Measurements from ENCODE around the gene B9D1.

Gene B9D1

GRCh38 chr17:19383681-19384470 lies 21.4 kb upstream of the B9D1 start:
- TF ChIP-seq TAF1 (IDR thresholded peaks at IDR 0.05; ENCODE audit: borderline replicate concordance, insufficient read depth, low read length), result no peak
- no peak for TF ChIP-seq FOXP2 (optimal IDR thresholded peaks at IDR 0.05; ENCODE audit: borderline replicate concordance, extremely low read depth, extremely low read length, insufficient read depth)
- no peak for TF ChIP-seq REST (IDR thresholded peaks at IDR 0.05; ENCODE audit: insufficient read depth in 1 of 2, low read depth in 2 of 2, low read length in 2 of 2)
- no peak for TF ChIP-seq POLR2AphosphoS5 (IDR thresholded peaks at IDR 0.05; ENCODE audit: low read depth, low read length)
- no peak for TF ChIP-seq SIN3A (IDR thresholded peaks at IDR 0.05; ENCODE audit: borderline replicate concordance, insufficient read depth, low read length)

- TF ChIP-seq POLR2AphosphoS5 (IDR thresholded peaks at IDR 0.05; ENCODE audit: low read depth, low read length) (no peak), SIN3A (IDR thresholded peaks at IDR 0.05; ENCODE audit: borderline replicate concordance, insufficient read depth, low read length) (no peak), TAF1 (IDR thresholded peaks at IDR 0.05; ENCODE audit: borderline replicate concordance, insufficient read depth, low read length) (no peak), FOXP2 (optimal IDR thresholded peaks at IDR 0.05; ENCODE audit: borderline replicate concordance, extremely low read depth, extremely low read length, insufficient read depth) (no peak), REST (IDR thresholded peaks at IDR 0.05; ENCODE audit: insufficient read depth in 1 of 2, low read depth in 2 of 2, low read length in 2 of 2) (no peak)
Observed at GRCh38 chr17:19382531-19383444, 20.3 kb upstream of the B9D1 start.

- TF ChIP-seq POLR2AphosphoS5 (IDR thresholded peaks at IDR 0.05; ENCODE audit: low read depth, low read length) (no peak), SIN3A (IDR thresholded peaks at IDR 0.05; ENCODE audit: borderline replicate concordance, insufficient read depth, low read length) (no peak), TAF1 (IDR thresholded peaks at IDR 0.05; ENCODE audit: borderline replicate concordance, insufficient read depth, low read length) (no peak), REST (IDR thresholded peaks at IDR 0.05; ENCODE audit: insufficient read depth in 1 of 2, low read depth in 2 of 2, low read length in 2 of 2) (no peak), FOXP2 (optimal IDR thresholded peaks at IDR 0.05; ENCODE audit: borderline replicate concordance, extremely low read depth, extremely low read length, insufficient read depth) (no peak)
Observed at GRCh38 chr17:19381741-19382444, 19.4 kb upstream of the B9D1 start.

GRCh38 chr17:19381361-19381740 lies 18.8 kb upstream of the B9D1 start:
- TF ChIP-seq POLR2AphosphoS5 (IDR thresholded peaks at IDR 0.05; ENCODE audit: low read depth, low read length) (no peak), SIN3A (IDR thresholded peaks at IDR 0.05; ENCODE audit: borderline replicate concordance, insufficient read depth, low read length) (no peak), REST (IDR thresholded peaks at IDR 0.05; ENCODE audit: insufficient read depth in 1 of 2, low read depth in 2 of 2, low read length in 2 of 2) (no peak), TAF1 (IDR thresholded peaks at IDR 0.05; ENCODE audit: borderline replicate concordance, insufficient read depth, low read length) (no peak), FOXP2 (optimal IDR thresholded peaks at IDR 0.05; ENCODE audit: borderline replicate concordance, extremely low read depth, extremely low read length, insufficient read depth) (no peak)

All from PFSK-1 (cell line).